Left hindlimb (tissue), 1 donor: Measurements from ENCODE around the gene TPX2.
"Not testable (repeated sequence)": the region's sequence is repeated elsewhere in the genome, so short reads cannot be mapped to it uniquely, and the experiment has no call there.

ENCODE experiments used
- DNase-seq: peaks from one replicate; pipeline ENCODE4 v3.0.0-alpha.2; 2018

TPX2 gene

DNA sequence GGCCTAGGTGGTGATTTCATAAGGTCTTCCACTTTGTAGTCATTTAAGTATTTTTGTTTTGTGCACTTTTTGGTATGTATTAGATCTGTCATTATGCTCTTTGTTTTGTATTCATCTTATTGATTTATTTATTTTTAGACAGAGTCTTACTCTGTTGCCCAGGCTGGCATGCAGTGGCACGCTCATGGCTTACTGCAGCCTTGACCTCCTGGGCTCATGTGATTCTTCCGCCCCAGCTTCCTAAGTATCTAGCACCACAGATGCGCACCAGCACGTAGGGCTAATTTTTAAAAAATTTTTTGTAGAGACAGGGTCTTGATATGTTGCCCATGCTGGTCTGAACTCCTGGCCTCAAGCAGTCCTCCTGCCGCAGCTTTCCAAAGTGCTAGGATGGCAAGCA, 30.6 kb downstream of the TPX2 start:
- no peak for DNase-seq

DNA sequence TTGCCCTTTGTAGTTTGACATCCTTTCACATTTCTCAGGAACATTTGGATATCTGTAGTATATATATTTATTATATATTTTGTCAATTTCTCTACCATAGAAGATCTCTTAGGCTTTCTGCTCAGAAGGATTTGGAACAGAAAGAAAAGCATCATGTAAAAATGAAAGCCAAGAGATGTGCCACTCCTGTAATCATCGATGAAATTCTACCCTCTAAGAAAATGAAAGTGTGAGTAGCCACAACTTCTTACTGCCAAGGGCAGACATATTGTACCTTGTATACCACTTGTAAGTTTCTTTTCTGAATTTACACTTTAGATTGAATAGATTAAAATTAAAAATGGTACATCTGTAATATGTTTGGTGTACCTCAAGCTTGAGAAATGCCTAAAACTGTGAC, 31.2 kb downstream of the TPX2 start:
- no peak for DNase-seq

DNA sequence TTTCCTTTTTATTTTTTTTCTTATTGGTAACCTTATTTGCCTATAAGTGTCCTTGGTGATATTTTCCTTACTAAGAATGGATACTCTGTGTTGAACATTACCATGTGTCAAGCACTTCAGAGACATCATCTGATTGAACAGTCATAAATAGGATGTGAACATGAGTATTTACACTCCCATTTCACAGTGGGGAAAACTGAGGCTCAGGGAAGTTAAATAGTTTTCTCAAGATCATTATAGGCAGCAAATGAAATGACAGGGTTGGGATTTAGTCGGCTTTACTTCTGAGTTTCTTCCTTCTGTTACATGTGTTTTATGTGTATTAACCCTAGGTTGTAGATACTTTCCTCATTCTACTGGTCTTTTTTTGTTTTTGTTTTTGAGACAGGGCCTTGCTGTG, 35.3 kb downstream of the TPX2 start:
- no peak for DNase-seq

DNA sequence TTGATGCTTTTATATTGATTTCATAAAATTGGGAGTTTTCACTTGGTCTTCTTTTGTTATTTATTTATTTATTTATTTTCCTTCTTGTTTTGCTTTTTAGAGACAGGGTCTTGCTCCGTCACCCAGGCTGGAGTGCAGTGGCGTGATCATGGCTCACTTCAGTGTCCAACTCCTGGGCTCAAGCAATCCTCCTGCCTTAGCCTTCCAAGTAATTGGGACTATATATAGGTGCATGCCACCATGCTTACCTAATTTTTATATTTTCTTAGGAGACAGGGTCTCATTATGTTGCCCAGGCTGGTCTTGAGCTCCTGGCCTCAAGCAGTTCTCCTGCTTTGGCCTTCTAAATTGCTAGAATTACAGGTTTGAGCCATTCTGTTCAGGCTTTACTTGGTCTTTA, 41.7 kb downstream of the TPX2 start:
- no peak for DNase-seq

DNA sequence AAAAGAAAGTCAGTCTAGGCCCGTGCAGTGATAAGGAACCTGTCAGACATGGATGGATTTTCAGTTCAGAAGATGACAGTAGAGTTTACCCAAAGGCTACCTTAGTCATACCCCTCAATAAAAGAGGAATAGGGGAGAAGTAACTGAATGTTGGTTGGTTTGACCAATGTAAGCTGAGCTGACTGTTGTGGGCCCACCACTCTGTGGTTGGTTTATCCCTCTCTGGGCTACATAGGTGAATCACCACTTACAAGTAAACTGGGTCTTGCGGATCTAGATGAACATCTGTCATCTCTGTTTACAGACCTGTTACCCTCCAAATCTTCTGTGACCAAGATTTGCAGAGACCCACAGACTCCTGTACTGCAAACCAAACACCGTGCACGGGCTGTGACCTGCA, 42.9 kb downstream of the TPX2 start:
- DNase-seq: no peak

DNA sequence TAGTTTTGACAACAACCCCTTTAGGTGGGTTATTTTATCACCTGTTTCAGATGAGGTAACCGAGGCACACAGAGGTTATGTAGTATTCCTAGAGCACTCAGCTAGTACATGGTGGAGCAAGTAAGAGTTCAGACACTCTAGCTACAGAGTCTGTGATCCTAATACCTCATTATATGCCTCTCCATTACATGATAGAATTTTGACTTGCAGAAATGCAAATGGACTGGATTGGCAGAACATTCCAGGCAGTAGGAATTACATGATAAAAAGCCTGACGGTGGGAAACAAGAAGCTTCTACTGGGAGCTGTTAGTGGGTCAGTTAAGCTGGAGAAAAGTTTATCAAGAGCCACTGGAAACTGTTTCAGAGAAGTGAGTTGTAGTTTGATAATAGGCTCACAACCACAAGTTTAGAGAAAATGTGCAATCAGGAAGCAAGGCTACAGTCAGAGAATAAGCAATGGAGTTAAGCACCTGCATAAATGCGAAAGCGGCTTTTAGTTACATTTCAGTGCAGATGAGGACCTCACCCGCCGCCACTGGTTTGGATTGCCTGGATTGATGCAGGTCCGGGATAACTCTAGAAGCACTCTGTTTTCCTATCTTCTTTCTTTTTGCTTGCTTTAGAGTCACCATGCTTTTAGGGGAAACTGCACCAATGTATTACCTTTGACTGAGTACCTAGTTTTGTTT, 45.4 kb downstream of the TPX2 start:
- no peak for DNase-seq

DNA sequence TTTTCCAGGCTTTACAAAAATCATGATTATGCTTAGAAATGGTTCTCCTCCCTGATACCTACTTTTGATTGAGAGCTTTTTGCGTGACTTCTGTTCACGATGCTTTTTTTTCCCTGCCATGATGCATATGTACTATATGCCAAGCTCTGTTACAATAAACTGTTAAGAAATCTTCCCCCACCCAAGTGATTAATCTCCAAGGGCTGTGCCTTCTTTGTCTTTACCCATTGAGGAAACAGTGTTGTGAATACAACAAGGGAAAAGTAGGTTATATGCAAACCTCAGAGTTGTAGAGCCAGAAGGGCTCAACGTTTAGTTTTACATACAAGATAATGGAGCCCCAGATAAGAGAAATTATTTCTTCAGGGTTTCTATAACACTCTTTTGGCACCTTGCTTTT, 46.0 kb downstream of the TPX2 start:
- no peak for DNase-seq

DNA sequence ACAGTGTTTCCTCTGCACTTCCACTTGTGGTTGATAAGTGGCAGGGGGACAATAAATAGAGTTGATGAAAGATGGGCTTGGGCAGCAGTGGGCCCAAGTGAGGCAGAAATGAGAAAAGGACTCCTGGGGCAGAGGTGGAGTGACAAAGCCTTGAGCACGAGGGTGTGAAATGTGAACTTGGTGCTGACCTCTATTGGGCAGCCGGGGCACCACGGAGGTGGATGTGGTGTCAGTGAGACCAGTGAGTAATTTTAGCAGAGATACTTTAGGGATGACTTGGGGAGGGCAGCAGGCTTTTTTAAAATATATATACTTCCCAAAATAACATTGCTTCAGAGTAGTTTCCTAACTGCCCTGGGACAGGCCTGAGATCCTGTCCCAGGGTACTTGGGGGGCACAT, 49.5 kb downstream of the TPX2 start:
- no peak for DNase-seq

DNA sequence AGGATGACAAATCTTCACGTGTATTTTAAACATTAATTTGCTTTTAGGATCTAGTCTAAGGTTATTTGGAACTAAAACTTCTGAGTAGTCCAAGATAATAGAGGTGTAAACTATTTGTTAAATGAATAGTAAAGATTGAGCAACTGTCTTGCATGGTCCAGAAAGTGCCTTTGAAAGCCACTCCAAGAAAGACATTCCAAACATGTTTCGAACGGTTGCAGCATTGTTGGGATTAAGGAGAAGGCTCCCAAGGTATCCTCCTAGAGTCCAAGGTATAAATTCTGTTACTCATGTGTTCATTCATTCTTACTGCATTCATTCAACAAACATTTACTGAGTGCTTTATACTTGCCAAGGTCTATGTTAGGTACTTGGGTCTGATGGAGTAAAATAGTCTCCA, 51.3 kb downstream of the TPX2 start:
- no peak for DNase-seq

DNA sequence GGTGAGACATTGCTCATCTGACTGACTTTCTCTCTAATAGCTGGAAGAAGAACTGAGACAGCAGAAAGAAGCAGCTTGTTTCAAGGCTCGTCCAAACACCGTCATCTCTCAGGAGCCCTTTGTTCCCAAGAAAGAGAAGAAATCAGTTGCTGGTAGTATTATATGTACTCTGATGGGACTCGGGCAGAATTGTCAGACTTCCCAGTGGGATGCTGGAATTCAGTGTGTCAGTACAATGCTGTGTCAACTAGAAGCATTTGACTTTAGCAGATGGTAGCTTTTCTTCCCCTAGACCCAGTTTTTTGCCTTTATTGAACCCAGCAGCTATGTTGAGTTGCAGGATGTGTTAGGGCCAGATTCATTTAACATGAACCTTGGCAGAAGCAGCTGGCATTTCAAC, 58.3 kb downstream of the TPX2 start:
- DNase-seq: no peak

DNA sequence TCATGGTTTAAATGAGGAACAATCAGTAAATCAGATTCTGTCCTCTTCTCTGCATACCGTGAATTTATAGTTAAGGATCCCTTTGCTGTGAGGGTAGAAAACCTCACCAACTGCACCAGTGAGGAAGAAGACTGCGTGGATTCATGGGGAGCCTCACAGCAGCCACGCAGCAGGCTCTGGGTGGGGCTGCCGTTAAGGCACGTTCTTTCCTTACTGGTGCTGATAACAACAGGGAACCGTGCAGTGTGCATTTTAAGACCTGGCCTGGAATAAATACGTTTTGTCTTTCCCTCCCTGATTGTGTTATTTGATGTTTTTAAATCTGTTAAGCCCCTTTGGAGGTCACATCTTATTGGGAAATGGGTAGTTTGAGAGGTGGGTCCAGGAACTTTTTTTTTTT, 62.4 kb downstream of the TPX2 start:
- no peak for DNase-seq

DNA sequence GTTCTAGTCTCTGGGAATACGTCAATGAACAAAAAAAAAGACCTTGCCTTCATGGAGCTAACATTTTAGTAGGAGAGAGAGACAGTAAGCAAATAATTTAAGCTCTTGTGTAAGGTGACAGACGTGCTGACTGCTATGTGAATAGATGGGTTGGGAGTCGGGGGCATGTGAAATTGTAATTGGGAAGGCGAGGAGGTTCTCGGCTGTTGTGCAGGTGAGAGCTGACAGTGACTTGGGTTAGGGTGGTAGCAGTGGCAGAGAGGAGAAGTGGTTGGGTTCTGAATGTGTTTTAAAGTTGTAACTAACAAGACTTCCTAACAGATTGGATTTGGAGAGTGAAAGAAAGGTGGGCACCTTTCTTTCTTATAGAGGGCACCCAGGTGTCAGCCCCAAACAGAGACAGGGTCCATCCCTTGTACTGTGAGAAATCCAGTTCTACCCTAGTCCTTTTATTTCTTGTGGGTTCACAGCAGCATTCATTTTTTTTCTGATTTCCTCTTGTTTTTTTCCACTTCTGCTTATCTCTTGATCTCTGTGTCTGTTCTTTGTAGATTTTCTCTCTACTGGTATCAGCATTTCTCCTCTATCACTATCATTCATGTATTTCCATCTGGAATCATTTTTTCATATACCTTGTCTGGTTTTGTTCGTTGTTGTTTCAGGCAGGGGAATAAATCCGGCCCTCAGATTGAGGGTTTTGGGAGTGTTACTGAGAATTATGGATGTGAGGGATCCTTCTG, 64.6 kb downstream of the TPX2 start:
- DNase-seq: no peak

DNA sequence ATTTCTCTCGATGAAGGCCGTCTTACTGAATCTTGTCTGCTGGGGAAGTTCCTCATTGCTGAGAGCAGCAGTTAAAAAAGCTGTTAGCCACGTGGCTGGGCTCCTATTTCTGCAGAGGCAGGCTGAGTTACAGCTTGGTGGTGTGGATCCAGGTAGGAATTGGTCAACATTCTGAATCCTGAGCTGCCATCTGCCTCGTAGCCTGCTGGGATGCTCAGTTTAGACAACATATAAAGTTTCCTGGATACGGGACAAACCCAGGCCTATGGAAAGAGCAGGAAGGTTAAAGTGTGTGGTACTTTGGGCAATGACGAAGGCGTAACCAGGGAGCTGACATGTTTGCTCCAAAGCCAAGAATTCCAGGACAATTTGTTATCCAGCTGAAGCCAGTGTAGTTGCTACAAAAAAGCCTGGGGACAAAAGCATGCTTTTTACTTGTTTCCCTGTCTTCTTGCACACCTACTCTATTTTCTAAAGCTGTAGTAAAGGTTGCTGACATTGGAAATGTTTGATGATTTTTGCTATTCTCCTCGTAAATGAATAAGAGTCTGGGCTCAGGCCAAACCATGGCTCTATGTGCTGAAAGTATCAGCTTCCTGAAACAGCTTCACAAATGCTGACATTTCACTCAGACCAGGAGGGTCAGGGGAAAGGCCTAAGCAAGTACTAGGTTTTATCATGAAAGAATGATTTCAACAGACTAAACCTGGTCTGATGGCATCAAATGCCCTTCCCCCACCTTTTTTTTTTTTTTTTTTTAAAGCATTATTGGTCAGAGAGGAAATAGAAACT, 67.7 kb downstream of the TPX2 start:
- DNase-seq: no peak

DNA sequence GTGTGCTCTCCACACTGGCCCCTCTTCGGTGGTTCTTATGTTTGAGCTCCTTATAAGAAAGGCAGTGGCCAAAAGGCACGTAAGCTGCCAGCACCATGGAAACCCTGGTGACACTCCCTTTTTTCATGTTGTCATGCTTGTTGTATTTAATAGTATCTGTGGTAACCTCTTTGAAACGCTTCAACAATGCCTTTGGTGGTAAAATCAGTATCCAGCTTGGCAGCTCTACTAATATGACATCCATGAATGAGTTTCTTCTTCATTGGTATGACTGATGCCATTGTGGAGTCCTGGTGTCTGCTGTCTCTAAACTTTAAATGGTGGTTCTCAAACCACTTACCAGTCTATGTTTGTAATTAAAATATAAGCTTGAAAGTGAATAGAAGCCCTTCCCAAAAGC, 69.4 kb downstream of the TPX2 start:
- no peak for DNase-seq

DNA sequence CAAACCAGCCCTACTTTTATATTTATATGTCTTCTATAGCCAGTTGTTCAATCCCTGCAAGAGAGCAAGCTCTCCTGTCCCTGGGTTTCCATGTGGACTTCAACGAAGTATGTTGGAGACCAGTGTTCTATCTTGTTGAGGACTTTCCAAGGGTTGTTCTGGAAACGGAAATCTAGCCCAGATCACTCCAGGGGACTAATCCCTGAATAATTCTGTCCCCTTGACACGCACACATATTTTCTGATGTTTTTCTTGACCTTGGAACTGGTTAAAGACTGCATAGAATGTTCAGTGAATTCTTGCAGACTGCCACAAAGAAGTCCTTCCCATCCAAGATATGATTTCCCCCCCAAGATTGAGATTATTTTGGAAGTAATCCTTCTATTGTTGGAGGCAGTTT, 70.6 kb downstream of the TPX2 start:
- DNase-seq: no peak

DNA sequence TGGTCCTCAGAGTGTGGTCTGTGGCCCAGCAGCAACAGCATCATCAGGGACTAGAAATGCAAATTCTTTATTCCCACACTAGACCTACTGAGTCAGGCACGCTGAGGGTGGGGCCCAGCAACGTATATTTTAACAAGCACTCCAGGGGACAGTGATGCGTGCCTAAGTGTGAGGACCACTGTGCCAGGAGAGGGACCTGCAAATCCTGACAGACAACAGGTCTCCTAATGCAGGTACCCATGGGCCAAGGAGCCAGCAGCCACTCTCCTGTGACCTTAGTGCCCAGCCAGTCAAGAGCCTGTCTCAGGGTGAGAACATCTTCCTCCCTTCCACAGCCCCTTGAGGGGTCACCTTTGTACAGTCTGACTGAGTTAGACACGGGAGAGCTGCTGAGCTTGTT, 72.1 kb downstream of the TPX2 start:
- DNase-seq: no peak

DNA sequence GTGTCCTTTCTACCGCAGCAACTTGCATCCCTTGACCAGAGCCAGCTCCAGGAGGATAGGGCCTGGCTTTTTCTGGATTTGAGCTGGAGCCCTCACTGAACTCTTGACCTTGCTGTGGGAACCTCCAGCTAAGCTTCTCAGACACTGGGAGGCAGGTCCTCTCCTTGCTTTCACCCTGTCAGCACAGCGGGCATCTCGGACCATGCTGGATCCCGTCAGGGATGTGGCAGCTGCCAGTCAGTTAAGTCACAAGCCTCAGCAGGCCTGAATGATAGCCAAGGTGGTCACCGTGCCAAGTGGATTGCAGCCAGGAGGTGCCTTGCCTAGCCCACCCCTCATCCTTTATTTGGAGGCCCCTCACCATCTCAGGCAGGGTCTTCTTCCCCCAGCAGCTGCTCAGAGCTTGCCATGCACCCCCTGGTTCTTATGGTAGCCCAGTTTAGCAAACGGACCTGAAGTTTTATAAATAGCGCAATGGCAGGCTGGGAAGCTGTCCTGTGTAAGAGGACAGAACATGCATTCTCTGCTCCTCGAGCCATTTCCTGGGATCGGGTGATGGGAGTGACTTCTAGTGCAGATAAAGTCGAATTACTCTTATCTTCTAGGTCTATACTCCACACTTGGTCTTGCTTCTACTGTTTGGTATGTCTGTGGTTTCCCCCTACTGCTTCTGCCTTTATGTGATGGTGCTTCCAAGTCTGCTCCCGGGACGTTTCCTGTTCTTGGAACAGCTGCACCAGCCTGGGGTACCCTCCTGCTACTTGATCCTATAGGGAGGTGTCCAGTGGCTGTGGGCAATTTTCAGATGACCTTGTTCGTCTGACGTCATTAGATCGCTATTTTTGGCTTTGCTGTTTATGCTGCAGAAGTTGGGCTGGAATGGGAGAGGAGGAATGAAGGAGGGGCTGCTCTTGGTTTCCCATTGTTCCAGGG, 73.0 kb downstream of the TPX2 start:
- DNase-seq: peak; percentile 63

DNA sequence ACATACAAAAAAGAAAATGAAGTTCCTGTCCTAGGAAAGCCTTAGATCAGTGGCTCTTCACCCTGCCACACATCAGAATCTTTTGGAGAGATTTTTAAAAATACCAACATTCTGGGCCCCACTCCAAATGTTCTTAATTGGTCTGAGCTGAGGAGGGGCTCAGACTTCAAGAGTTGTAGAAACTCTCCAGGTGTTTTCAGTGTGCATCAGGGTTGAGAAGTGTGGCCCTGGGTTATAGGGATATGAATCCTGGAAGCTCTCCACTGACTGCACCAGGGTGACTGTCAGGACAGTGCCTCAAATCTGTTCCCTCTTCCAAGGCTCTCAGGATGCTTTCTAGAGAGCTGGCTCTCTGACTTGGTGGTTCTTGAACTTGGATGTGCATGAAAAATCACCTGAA, 74.5 kb downstream of the TPX2 start:
- no peak for DNase-seq

DNA sequence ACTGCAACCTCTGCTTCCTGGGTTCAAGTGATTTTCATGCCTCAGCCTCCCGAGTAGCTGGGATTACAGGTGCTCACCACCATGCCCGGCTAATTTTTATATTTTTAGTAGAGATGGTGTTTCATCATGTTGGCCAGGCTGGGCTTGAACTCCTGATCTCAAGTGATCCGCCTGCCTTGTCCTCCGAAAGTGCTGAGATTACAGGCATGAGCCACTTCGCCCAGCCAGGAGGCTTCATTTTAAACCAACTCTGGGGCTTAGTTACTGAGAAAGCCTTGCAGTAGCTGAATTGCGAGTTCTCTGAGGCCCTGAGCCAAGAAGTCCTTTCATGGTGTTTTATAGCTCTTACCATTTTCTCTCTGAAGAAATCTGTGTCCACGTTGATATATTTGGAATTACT, 75.1 kb downstream of the TPX2 start:
- not testable (repeated sequence) for DNase-seq

DNA sequence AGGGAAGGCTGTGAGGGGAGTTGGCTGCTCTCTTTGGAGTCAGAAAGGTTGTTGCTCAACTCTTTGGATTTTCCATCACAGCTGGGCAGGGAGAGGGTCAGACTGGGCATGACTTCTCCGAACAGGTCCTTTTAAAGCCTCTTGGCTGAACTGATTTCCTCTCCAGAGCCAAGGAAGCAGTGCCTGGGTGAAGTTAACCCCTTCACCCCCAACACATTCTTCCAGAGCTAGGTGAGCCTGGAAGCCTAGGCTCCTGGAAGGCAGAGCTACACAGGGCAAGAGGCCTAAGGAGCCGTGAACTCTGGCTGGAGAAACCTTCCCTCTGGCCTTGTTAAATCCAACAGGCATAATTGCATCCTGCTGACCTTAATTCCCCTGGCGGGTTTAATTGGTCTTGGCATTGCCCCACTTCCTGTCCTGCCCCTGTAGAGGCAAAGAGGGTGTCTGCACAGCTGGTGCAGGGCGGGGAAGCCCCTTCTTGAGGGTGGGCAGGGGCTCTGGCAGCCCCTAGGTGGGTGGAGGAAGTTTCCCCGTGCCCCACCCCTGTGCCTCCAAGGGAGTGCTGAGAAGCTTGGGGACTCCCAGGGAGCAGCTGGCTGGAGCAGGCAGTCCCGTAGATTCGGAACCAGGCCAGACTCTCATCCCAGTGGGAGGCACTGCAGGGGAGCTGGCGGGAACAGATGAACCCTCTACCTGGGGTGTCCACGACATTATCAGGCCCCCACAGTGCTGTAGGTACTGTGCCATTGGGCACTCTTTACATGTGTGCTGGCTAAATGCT, 76.5 kb downstream of the TPX2 start:
- DNase-seq: no peak

DNA sequence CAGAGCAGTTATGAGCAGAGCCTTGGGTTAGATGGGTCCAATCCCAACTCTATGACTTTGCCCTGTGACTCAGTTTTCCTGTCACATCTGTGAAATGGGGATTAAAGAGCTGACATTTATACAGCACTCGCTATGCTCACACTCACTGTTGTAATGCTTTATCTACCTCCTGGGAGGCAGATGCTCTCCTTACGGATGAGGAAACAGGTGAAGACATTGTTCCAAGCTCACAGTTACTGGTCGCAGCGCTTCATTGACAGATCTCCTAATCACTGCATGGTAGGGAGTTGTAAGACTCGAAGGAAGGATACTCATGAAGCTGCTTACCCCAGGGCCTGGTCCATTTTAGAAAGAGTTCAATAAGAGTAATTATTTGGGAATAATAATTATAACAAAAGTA, 77.1 kb downstream of the TPX2 start:
- DNase-seq: no peak

DNA sequence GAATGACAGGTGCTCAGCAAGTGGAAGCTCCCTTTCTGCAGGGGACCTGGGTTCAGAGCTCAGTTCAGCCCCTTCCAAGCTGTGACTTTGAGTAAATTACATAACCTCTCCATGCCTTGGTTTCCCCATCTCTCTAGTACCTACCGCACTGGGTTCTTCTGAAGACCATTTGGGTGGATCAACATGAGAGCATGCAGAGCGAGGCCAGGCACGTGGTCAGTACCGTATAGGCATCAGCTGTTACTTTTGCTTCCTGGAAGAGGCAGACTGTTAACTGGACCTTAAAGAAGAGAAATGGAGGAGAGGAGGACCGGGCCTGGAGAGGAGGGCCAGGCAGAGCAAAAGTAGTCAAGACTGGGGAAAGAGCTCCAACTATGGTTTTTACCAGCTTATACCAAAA, 78.4 kb downstream of the TPX2 start:
- no peak for DNase-seq
